GM12872 (cell line): ENCODE measurements around the gene CFAP74.

Experiments
- CTCF ChIP-seq: IDR thresholded peaks from 3 replicates; pipeline ENCODE4 v1.5.1; 2011; ENCODE audit warnings: low read depth, mild to moderate bottlenecking, low read length, moderate library complexity; ENCODE audit not compliant: insufficient read depth

CFAP74 gene

GRCh38 chr1:2037314-2037979, 33.9 kb upstream of the CFAP74 start:
- no peak for TF ChIP-seq CTCF

GRCh38 chr1:2036287-2036686, 32.7 kb upstream of the CFAP74 start:
- TF ChIP-seq CTCF, result no peak

- no peak for TF ChIP-seq CTCF
Measured at GRCh38 chr1:2033165-2033564, 29.6 kb upstream of the CFAP74 start.

GRCh38 chr1:2032737-2033136, 29.2 kb upstream of the CFAP74 start:
- no peak for TF ChIP-seq CTCF

- TF ChIP-seq CTCF, result no peak
Measured at GRCh38 chr1:2031546-2032540, 28.3 kb upstream of the CFAP74 start.

- TF ChIP-seq CTCF, result no peak
Measured at GRCh38 chr1:2030076-2030871, 26.7 kb upstream of the CFAP74 start.

- TF ChIP-seq CTCF, result no peak
Measured at GRCh38 chr1:2029561-2029960, 26.0 kb upstream of the CFAP74 start.
